ENCODE results near the gene ZSCAN12.
A peak's percentile ranks its signal among the peaks of the same experiment; 100 is the strongest.
"Not testable (repeated sequence)": the region's sequence is repeated elsewhere in the genome, so short reads cannot be mapped to it uniquely, and the experiment has no call there.

The ZSCAN12 gene

DNA sequence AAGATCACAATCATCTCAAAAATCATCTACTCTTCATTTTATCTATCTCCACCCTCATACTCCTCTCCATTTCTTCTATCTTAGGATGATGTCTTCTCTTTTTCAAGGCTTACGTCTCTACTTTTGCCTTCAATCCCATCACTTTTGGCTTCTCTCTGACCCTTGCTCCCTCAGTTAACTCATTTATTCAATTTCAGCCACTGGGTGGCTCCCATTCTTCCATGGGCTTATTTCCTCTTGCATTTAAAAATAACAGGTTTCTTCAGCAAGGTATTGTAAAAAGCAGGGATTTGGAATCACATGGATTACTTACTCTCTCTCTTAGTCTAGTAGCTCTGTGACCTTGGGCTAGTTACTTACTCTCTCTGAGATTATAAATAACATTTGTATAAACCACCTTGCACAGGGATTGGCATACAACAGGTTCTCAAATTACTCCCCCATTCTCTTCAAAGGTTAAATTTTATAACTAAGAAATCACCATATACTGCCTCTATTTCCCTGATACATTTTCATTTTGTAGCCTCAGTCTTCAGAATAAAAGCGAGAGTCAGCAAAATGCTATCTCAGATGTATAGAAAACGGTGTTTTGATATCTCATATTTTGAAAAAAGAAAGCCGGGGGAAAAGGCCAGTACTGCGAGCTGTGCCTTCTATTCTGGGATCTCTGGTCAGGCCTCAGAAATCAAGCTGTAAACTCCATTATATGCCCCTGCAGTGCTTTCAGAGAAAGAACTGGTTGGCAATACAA, 5.5 kb downstream of the ZSCAN12 start:
- DNase-seq, result no peak

DNA sequence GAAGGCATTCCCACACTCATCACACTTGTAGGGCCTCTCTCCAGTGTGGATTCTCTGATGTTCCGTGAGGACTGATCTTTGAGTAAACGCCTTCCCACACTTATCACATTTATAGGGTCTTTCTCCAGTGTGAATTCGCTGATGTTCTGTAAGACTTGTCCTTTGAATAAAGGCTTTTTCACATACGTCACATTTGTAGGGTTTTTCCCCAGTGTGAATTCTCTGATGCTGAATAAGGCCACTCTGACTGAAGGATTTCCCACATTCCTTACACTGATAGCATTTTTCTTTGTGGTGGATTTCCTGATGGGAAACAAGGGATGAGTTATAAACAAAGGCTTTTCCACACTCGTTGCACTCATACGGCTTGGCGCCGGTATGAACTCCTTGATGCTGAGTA, 8.9 kb downstream of the ZSCAN12 start:
- no peak for DNase-seq

DNA sequence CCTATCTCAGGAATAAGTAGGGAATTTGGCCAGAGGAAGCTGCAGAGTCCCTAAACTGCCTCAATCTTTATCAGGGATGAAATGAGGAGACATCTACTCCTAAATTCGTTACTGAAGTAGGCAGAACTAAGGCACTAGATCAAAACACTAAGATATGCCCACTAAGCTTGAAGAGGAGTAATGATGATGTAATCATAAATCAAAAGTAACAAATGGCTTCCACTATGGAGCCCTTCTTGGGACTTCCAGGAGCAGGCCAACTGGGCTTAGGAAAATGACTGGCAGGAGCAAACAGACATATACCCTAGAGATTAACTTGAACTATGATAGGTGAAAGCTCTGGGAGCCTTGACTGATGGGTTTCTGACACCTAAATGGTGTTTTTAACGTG, 15.4 kb downstream of the ZSCAN12 start:
- no peak for DNase-seq

- no peak for DNase-seq
Observed at GRCh38 chr6:28383235-28384142, 16.1 kb downstream of the ZSCAN12 start.

GRCh38 chr6:28380381-28380780, 19.2 kb downstream of the ZSCAN12 start:
- no peak for DNase-seq

DNA sequence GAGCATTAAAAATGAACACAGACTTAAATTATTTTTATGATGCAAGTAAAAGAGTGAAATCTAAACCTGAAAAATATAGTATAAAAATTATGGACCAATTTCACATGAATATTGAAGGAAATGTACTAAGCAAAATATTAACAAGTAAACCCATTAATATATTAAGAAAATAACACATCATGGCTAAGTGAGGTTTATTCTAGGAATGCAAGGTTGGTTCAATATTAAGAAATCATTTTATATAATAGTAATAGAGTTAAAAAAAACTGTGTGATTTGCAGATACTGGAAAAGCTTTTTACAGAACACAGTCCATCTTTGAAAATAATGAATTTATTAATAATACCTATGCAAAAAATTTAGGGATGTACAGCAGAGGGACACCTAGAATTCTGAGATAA, 20.9 kb downstream of the ZSCAN12 start:
- no peak for DNase-seq

- no peak for DNase-seq
Observed at GRCh38 chr6:28377879-28378278, 21.7 kb downstream of the ZSCAN12 start.

DNA sequence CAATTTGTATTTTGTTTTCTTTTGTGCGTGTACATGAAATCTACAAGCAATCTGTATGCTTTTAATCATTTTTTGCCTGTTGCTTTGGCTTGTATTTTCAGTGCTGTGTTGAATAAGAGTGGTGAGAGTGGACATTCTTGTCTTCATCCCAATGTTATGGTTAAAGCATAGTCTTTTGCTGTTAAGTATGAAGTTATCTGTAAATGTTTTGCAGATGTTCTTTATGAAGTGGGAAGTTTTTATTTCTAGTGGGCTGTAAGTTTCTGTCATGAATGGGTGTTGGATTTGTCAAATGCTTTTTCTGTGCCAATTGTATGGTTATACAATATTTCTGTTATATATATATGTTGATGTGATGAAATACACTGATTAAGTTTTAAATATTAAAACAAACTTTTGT, 25.6 kb downstream of the ZSCAN12 start:
- no peak for DNase-seq

- no peak for DNase-seq
Observed at GRCh38 chr6:28371706-28372451, 27.7 kb downstream of the ZSCAN12 start.

- no peak for DNase-seq
Observed at GRCh38 chr6:28371280-28371679, 28.3 kb downstream of the ZSCAN12 start.

- DNase-seq, result no peak
Observed at GRCh38 chr6:28370440-28370839, 29.1 kb downstream of the ZSCAN12 start.

DNA sequence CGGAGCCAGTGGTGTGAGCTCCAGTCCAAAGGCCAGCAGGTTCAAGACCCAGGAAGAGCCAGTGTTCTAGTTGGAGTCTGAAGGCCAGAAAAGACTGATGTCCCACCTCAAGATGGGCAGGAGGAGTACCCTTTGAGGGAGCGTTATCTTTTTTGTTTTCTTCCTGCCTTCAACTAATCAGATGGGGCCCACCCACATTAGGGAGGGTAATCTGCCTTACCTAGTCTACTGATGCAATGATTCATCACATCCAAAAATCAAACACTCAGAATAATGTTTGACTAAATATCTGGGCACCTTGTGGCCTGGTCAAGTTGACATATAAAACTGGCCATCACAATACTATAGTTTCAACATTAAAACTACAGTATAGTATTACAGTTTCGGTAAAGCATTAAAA, 30.1 kb downstream of the ZSCAN12 start:
- no peak for DNase-seq

DNA sequence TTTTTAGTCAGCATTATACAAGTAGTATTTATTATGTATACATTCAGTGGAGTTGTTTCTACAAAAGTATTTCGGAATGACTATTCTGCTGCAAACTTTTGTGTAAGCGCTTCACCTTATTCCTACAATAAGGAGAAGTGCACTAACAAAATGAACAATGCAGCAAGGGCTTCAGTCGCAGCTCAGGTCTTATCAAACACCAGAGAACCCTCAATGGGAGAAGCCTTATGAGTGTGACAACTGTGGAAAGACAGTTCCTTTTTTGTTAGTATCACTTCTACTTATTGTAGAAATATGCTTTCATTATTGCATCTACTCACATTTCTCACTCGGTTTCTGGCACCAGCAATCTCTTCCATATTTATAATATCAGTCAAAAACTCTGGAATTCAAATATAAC, 31.0 kb downstream of the ZSCAN12 start:
- no peak for DNase-seq

GRCh38 chr6:28365590-28365989, 34.0 kb downstream of the ZSCAN12 start:
- not testable (repeated sequence) for DNase-seq

GRCh38 chr6:28360961-28361360, 38.6 kb downstream of the ZSCAN12 start:
- no peak for DNase-seq

DNA sequence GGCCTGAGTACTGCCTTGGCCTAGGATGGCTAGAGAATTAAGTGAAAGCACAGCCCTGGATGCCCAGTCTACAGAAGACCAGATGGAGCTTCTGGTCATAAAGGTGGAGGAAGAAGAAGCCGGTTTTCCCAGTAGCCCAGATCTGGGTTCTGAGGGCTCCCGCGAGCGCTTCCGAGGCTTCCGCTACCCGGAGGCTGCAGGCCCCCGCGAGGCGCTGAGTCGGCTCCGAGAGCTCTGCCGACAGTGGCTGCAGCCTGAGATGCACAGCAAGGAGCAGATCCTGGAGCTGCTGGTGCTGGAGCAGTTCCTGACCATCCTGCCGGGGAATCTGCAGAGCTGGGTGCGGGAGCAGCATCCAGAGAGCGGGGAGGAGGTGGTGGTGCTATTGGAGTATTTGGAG, 40.0 kb downstream of the ZSCAN12 start:
- not testable (repeated sequence) for DNase-seq

GRCh38 chr6:28357036-28357435, 42.5 kb downstream of the ZSCAN12 start:
- DNase-seq, result no peak

GRCh38 chr6:28356666-28357020, 42.9 kb downstream of the ZSCAN12 start:
- DNase-seq, result no peak

GRCh38 chr6:28355743-28356665, 43.5 kb downstream of the ZSCAN12 start:
- DNase-seq, result peak; percentile 70

DNA sequence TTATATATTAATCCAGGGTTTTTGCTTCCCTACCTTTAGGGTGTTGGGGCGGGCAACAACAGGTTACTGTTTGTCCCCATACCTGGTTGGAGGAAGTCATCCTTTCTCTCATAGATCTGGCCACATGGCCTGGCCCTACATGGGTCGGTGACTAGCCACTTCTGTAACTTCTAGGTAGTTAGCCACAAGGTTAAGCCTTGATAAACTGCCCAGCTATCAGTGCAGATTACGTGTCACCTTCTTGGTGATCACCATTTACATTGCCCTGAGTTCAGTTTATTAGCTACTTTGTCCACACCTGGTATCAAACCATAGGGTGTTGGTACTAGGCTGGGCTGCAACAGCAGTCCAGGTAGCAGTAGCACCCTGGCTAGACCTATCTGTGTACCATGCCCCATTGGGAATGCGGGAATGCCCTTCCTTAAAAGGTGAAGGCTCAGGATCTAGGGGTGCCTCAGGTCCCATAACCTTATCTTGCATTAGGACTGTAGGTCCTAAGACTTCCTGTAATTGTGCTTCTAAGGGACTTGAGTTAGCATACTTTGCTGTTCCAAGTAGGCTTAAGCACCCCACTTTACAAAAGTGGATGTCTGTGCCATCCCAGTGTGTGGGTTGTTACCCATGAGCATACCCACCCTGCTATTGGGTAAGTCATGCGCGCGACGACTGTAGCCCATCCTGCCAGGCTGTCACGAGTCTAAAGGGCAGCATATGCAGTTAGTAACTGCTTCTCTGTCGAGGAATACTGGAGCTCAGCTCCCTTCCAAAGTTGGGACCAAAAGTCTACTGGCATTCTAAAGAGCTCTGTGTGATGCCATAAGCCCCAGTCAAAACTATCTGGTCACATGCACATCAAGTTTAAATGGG, 44.6 kb downstream of the ZSCAN12 start:
- no peak for DNase-seq

GRCh38 chr6:28353981-28354676, 45.4 kb downstream of the ZSCAN12 start:
- no peak for DNase-seq
